Testis (tissue), 2 donors: ENCODE results near the gene MLF2.

Experiments
- CTCF ChIP-seq, 3 experiments: fragments of 450-650 bp in 2 of 3; fragments of 200-600 bp in 1 of 3; sonication (generic) in 1 of 3; IDR thresholded peaks; one replicate each; pipeline ENCODE4 v1.5.1; 2016 to 2019; ENCODE audit warnings: antibody characterized with exemption in 3 of 3, mild to moderate bottlenecking in 2 of 3, moderate library complexity in 1 of 3
- POLR2A ChIP-seq: fragments of 450-650 bp; IDR thresholded peaks from one replicate; pipeline ENCODE4 v1.6.1; 2017; ENCODE audit warnings: antibody characterized with exemption, mild to moderate bottlenecking, moderate library complexity

- TF ChIP-seq CTCF (IDR thresholded peaks at IDR 0.05) (no peak), POLR2A (no peak)
Measured at GRCh38 chr12:6779708-6780432, 26.9 kb upstream of the MLF2 start.
